ENCODE results near the gene SYNGR3.
"Not testable (repeated sequence)": the region's sequence is repeated elsewhere in the genome, so short reads cannot be mapped to it uniquely, and the experiment has no call there.

Gene SYNGR3

DNA sequence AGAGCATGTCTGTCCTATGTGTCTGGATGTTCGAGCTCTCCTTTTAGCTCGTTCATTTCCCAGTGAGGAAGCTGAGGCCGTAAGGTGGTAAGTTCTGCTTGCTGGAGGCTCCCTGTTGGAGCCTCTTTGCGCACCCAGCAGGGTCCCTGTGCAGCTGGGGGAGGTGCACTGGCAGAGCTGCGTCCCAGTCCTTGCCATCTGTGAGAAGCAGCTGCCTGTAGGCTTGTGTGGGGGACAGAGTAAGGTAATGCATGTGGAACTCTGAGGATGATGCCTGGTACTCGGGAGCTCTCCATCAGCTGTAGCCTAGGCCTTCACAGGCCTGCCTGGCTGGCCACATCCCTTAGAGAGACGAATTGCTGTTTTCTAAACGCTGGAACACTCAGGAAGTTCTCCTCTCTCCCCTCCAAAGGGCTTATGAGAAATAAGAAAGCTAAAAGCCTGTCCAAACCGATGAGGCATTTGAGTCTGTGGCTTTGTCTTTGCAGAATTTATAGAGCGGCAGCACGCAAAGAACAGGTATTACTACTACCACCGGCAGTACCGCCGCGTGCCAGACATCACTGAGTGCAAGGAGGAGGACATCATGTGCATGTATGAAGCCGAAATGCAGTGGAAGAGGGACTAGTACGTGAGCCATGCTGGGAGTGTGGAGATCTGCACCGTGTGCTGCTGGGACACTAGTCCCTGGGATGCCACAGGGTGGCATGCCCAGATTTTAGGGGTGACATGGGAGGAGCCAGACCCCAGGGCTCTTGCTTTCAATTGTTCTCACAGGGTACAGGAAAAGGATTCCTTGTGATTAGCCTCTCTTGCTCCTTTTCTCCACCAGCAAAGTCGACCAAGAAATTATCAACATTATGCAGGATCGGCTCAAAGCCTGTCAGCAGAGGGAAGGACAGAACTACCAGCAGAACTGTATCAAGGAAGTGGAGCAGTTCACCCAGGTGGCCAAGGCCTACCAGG is 28.8 kb upstream of the SYNGR3 start:
- peak; percentile 79 for DNase-seq

DNA sequence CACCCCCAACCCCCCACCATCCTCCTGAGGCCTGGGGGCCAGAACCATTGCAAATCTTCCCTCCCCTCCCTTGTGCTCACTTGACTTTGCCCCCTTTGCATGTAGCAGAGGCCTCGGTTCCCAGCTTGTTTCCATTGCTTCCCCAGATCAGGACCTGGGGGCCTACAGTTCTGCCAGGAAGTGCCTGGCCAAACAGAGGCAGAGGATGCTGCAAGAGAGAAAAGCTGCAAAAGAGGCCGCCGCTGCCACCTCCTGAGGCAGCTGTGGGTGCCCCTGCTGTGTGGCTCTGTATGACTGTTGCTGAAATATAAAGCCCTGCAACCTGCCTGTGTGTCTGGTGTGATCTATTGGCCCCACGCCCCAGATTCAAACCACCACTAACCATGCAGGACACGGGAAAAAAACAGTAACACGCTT is 28.1 kb upstream of the SYNGR3 start:
- DNase-seq, result peak; percentile 50

DNA sequence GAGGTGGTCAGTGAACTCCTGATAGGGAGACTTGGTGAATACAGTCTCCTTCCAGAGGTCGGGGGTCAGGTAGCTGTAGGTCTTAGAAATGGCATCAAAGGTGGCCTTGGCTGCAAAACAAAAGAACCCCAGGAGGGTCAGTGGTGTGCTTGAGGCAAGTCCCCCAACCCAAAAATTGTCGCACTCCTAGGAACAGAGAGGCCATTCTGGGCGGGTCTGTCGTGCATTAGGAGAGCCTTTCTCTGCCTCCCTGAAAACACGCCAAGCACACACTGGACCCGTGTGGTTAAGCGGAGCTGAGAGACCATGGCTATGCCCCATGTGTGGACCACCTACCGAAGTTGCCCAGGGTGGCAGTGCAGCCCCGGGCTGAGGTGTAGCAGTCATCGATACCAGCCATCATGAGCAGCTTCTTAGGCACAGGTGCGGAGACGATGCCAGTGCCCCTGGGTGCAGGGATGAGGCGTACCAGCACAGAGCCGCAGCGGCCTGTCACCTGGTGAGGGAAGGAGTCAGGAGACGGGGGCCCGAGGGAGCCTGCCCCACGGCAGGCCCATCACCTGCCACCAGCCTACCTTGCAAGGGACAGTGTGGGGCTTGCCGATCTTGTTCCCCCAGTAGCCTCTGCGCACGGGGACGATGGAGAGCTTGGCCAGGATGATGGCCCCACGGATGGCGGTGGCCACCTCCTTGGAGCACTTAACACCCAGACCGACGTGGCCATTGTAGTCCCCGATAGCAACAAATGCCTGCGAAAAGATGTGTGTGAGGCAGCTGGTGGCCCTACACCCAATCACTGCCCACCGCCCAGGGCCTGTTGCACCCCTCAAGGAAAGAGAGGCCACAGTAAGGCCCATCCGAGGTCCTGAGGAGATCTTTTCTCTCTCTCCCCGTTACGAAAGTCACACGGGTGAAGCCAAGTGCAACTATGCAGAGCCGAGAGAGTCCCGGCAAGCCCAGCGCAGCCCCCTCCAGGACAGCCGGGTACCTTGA is 27.3 kb upstream of the SYNGR3 start:
- not testable (repeated sequence) for DNase-seq

DNA sequence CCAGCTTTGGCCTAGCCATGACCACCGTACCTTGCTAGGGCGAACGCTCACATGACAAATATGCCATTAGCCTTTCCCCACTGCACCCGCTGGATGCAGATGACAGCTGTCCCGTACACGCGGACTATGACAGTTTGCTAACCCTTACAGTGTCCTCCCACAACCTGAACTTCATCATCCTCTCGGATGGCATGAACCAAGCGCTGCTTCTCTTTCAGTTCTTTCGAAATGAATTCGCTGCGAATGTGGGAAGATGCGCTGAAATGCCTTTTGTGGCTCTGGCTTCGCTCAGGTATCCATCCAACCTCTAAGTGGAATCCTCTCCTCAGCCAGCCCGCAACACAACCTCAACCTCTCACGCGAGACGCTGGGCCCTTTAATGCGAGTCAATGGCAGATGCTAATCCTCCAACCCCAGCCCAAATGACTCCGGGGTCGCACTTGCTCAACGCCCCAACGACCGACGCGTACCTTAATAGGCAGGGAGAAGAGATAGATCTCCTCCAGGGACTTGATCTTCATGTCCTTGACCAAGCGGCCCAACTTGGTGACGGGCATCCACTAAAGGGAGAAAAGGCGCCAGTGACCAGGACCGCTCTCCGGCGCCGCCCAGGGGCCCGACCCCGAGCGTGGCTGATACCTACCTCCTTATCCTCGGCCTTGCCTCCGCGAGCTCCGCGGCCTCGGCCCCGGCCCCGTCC is 25.8 kb upstream of the SYNGR3 start:
- DNase-seq, result peak; percentile 59

DNA sequence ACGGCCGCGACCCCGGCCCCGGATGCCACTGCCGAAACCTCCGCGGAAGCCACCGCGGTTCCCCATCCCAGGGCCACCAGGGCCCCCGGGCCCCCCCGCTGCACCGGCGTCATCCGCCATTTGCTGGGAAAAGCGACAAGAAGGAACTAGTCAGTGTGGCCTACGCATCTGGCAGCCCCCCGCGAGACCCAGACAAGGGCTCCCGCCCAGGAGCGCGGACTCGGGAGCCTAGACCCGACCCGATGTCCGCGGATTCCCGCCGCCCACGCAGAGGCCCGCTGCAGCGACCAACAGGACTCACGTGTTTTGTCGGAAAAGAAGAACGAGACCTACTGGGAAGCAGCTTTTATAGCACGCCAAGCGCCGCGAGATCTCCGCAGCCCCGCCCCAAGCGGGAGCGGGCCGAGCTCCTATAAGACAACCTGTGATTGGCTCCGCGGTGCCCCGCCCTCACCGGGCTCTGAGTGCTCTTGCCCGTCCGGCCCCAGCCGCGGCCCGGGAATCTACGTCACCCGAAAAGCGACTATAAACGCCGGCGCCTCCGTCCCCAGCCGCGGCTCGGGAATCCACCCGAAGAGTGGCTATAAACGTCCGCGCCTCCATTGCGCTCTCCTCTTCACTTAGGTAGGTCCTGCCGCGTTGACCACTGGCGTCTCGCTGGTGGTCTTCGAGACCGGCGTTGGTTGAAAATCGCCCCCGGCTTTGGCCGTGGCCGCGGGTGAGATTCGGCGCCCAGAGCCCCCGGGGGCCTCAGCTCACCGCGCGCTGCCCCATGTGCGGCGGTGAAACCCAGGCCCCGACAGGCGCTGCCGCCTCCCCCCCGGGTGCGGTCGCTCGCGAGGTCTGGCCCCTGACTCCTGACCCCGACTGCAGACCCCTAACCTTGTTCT is 25.0 kb upstream of the SYNGR3 start, which contains the start of gene RPS2:
RPS2 (minus strand) TSS at position 321 of the 890 bp plus-strand sequence; CDS start at position 120, 201 bp downstream.
- peak; percentile 99 for DNase-seq

DNA sequence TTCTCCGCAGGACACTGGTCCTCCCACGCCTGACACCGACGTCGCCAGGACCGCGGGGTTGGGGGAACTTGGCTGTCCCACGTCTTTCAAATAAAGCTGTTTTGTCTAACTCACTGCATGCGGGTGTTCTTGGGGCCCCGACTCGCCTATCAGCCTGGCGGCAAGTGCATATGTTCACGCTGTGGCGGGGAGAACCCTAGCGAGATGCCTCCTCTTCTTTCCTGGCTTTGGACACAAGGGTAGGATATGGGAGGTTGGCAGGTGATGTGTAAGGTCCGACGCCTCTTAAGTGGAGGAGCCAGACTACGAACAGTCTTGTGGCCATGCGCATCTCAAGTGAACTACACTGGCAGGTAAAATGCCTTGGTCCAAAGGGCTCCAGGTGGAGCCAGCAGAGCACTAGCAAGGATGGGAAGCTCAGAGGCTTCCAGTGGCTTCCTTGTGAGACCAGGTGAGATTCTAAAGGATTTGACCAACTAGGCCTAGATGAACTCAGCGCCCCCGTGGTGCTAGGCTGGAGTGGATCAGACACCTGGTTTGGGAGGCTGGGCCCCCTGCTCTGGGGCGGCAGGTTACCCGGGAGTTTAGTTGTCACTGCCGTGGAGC is 24.3 kb upstream of the SYNGR3 start:
- peak; percentile 30 for DNase-seq

DNA sequence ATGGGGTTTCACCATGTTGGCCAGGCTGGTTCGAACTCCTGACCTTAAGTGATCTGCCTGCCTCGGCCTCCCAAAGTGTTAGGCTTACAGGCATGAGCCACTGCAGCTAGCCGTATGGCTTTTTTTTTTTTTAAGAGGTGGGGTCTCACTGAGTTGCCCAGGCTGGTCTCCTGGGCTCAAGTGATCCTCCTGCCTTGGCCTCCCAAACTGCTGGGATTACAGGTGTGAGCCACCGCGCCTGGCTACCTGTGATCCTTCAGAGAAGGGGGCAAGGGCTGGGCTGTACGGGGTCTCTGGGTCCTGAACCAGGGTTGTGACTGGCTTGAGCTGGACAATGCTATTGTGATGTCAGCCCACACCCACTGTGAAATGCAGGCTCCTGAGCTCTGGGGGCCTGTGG is 23.3 kb upstream of the SYNGR3 start, which contains the start of gene RNF151:
RNF151 (plus strand) TSS at position 397 of the 400 bp plus-strand sequence. CDS start 26 bp downstream, outside the sequence.
- DNase-seq, result no peak

DNA sequence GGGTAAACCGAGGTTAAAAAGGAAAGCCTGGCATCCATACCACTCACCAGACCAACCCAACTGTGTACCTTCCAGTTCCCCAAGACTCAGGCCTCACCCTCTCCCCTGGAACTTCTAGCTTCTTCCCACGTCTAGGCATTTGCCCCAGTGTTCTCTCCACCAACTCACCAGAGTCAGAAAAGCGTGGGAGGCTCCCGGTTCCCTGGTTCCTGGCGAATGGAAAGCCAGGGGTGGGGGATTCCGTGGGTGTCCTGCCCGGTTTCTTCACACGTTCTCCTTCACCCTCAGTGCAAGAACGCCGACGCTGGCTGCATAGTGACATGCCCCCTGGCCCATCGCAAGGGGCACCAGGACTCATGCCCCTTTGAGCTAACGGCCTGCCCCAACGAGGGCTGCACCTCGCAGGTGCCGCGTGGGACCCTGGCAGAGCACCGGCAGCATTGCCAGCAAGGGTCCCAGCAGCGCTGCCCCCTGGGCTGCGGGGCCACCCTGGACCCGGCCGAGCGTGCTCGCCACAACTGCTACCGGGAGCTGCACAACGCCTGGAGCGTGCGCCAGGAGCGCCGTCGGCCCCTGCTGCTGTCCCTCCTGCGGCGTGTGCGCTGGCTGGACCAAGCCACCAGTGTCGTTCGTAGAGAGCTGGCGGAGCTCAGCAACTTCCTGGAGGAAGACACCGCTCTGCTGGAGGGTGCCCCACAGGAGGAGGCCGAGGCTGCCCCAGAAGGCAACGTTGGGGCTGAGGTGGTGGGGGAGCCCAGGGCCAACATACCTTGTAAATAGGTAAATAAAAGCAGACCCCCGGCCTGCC is 21.4 kb upstream of the SYNGR3 start:
- DNase-seq, result no peak

DNA sequence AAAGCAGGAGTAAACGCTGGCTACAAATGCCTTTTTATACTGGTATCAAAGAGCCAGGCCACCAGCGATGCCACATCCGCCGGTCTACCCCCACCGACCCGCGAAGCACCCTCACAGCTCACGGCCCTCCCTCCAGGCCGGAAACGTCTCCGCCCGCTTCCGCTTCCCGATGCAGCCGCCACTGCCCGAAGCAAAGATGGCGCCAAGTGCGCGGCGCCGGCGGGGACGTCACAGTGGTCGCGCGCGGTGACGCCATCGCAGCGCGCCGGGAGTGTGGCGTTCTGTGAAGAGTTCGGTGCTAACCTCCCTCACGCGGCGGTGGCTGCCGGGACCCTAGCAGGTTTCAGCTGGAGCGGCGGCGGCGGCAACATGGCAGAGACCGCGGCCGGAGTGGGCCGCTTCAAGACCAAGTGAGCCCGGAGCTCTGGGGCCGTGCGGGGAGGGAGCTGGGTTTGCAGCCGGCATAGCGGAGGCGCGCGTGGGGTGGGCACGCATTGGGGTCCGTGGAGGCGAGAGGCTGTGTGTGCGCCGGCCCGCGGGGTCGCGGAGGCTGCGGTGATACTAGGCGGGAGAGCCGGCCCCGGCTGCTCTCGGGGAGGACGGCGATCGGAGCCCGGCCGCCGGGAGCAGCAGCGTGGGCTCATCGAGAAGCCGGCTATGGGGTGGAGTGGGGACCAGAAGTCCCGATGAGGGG is 17.8 kb upstream of the SYNGR3 start, which contains the start of gene TBL3:
TBL3 (plus strand) TSS at position 258 of the 694 bp plus-strand sequence; CDS start at position 370, 112 bp downstream.
- peak; percentile 96 for DNase-seq

DNA sequence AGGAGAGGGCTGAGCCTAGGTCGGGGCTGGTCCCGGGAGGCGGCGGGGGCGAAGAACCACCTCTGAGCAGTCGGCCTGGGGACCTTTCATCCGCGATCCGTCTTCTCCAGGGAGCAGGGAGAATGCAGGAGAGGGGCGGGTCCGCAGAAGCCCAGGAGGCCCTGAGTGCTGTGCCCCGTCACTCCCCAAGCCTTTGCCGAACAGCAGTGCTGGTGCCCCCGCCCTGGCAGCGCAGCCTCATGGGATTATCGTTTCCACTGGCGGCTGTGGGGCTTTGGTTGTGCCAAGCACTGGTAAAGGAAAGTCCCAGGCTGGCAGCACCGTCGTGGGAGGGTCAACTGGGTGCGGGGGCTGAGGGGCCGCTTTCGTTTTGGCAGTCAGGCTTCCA is 17.3 kb upstream of the SYNGR3 start:
- peak; percentile 76 for DNase-seq

DNA sequence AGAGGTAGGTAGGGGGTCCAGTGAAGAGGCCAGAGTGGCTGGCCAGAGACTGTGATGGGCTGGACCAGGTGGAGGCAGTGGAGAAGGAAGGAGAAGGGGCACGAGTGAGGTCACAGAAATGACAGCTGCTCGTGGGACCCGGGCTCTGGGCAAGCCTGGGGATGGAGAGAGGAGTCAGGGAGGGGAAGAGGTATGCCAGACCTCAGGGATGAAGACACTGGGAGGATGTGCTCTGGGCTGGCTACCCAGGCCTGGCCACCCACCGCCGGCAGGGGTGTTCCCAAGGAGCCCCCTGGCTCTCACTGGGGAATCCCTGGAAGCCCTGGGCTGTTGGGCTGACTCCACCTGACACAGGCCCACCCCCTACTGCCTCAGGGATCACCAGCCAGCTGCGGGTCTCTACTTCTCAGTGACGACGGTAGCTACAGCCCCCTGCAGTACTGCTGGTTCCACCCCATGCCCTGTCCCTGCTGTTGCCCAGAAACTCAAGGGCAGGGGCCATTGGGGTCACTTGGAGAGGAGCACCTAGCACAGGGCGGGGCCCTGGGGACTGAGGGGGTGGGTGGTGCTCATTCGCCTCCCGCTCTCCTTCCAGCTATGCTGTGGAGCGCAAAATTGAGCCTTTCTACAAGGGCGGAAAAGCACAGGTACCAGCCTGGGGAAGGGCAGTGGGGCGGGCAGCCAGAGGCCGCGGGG is 16.2 kb upstream of the SYNGR3 start:
- no peak for DNase-seq

DNA sequence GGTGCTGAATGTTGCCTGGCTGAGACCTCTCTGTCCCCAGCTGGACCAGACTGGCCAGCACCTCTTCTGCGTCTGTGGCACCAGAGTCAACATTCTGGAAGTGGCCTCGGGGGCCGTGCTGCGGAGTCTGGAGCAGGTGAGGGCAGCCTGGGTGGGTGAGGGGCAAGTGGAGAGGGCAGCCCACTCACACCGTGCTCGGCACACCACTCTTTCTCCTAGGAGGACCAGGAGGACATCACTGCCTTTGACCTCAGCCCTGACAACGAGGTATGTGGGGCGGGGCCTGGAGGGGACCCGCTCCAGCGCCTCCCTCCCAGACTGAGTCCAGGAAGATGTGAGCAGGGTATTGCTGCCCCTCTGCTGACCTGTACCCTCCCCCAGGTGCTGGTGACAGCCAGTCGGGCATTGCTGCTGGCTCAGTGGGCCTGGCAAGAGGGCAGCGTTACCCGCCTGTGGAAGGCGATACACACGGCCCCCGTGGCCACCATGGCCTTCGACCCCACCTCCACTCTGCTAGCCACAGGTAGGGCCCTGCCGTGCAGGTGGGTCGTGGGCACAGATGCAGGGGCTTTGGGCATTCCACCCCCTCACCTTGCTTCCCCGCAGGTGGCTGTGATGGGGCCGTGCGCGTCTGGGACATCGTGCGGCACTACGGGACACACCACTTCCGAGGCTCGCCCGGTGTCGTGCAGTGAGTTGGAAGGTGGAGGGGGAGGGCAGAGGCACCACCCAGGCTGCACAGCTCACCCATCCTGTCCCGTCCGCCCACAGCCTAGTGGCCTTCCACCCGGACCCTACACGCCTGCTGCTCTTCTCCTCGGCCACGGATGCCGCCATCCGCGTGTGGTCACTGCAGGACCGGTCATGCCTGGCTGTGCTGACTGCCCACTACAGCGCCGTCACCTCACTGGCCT is 15.4 kb upstream of the SYNGR3 start:
- no peak for DNase-seq

DNA sequence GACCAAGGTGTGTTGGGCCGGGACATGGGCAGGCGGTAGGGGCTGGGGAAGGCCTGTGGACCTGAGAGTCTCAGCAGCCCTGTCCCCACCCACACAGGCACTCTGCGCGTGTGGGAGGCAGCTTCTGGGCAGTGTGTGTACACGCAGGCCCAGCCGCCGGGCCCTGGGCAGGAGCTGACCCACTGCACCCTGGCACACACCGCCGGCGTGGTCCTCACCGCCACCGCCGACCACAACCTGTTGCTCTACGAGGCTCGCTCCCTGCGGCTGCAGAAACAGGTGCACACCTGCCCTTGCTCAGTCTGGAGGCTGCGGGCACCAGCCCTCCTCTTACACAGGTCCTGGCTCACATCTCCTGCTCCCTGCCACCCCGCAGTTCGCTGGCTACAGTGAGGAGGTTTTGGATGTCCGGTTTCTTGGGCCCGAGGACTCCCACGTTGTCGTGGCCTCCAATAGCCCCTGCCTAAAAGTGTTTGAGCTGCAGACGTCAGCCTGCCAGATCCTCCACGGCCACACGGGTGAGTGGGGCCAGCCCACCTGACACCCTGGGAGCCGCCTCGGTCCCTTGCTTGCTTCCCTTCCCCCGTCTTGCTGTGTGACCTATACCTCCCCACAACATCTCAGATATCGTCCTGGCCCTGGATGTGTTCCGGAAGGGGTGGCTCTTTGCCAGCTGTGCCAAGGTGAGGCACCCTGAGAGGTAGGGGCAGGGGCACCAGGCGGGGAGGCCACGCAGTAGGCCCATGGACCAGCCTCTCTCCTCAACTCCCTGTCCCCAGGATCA is 14.1 kb upstream of the SYNGR3 start:
- no peak for DNase-seq

DNA sequence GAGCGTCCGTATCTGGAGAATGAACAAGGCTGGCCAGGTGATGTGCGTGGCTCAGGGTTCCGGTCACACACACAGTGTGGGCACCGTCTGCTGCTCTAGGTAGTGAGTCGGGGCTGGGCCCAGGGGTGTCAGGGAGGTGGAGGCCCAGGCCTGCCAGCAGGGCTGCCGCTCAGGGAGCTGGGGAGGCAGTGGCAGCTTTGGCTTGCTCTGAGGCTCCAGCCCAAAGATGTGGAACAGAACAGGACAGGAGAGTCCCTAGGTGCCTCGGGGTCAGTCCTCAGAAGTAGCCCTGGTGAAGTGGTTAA is 13.6 kb upstream of the SYNGR3 start:
- no peak for DNase-seq

DNA sequence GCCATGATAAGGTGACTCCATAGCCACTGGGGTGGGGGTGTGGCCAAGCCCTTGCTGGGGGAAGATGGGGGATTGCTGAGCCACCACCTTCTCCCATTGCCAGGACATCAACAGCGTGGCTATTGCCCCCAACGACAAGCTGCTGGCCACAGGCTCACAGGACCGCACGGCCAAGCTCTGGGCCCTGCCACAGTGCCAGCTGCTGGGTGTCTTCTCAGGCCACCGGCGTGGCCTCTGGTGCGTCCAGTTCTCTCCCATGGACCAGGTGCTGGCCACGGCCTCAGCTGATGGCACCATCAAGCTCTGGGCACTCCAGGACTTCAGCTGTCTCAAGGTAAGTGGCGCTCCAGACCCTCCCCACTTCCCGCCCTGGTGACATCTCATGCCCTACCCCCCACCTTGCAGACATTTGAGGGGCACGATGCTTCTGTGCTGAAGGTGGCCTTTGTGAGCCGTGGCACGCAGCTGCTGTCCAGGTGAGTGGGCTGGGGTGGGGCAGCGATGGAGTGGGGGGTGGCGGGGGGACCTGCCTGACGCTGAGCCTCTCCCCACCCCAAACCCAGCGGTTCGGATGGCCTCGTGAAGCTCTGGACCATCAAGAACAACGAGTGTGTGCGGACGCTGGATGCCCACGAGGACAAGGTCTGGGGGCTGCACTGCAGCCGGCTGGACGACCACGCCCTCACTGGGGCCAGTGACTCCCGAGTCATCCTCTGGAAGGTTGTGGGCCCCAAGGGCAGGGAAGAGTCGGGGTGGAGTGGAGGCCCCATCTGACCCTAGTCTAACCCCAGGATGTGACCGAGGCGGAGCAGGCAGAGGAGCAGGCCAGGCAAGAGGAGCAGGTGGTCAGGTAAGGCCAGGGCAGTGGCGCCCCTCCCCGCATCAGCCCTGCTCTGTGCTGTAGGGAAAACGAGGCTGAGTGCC is 12.6 kb upstream of the SYNGR3 start:
- no peak for DNase-seq

DNA sequence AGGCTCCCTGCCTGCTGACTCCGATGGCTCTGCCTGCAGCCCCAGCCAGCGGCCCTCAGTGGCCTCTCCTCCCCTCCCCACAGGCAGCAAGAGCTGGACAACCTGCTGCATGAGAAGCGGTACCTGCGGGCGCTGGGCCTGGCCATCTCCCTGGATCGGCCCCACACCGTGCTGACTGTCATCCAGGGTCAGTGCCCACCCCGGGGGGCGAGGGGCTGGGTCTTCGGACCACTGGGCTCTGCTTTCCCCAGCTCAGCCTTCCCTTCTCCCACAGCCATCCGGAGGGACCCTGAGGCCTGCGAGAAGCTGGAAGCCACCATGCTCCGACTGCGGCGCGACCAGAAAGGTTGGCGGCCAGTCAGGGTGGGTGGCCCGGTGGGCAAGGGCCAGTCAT is 11.9 kb upstream of the SYNGR3 start:
- no peak for DNase-seq
